Endothelial cell of umbilical vein (primary cell): ENCODE results near the gene FNDC3A. TPM values are rescaled to one million over a fixed set of nuclear protein-coding genes. Genes with fewer than 3 reads are reported as not detected.
"Not testable (repeated sequence)": the region's sequence is repeated elsewhere in the genome, so short reads cannot be mapped to it uniquely, and the experiment has no call there.

Experiments
- BruUV-seq: library from RNA; stranded (reverse); fragments of 400-500 nt; replicated peaks from 2 replicates; lab custom pipeline; 2021; lab: Mats Ljungman, UMichigan
- CTCF ChIA-PET: fragments of 300-600, 350-600 bp; sonication (Branson Sonifier 250); formaldehyde crosslinking; loops from one replicate; lab custom pipeline; 2021; ENCODE audit warnings: antibody characterized with exemption, inconsistent platforms; lab: Charles Lee
- POLR2A ChIA-PET: fragments of 300-600, 350-600 bp; sonication (Branson Sonifier 250); formaldehyde crosslinking; loops from one replicate; lab custom pipeline; 2021; ENCODE audit warnings: antibody characterized with exemption, inconsistent platforms; lab: Charles Lee
- DNase-seq: peaks from one replicate; pipeline ENCODE4 v3.0.0-alpha.2; 2011; ENCODE audit warnings: low read depth, low spot score
- FAIRE-seq: peaks from 2 replicates; lab custom pipeline; 2011; peaks lifted over from hg19 to GRCh38; lab: Jason Lieb, UNC
- H2AFZ ChIP-seq: 2 replicates; pipeline ENCODE4 v1.6.0; 2012; ENCODE audit warnings: low read depth, low read length, control low read depth, inconsistent platforms
- H3K27ac ChIP-seq: 2 replicates; pipeline ENCODE4 v1.5.1; 2011; ENCODE audit warnings: low read depth, mild to moderate bottlenecking, control low read depth, low read length, moderate library complexity; ENCODE audit not compliant: insufficient read depth
- H3K27me3 ChIP-seq, 2 experiments: 2 replicates each; pipeline versions ENCODE4 v1.6.0 to v1.6.1; 2011; ENCODE audit warnings: low read length in 2 of 2, mixed read lengths in 1 of 2; ENCODE audit not compliant: control insufficient read depth in 2 of 2, insufficient read depth in 2 of 2
- H3K36me3 ChIP-seq, 2 experiments: 2 replicates in 1 of 2; 3 replicates in 1 of 2; pipeline ENCODE4 v1.5.1; 2011; ENCODE audit warnings: low read length in 2 of 2, mild to moderate bottlenecking in 1 of 2, moderate library complexity in 1 of 2; ENCODE audit not compliant: control insufficient read depth in 2 of 2, insufficient read depth in 2 of 2; ENCODE audit errors: extremely low read depth in 1 of 2
- H3K4me1 ChIP-seq: 3 replicates; pipeline ENCODE4 v1.5.1; 2011; ENCODE audit warnings: mild to moderate bottlenecking, low read length; ENCODE audit not compliant: control insufficient read depth, insufficient read depth; ENCODE audit errors: extremely low read depth
- H3K4me2 ChIP-seq: 2 replicates; pipeline ENCODE4 v1.6.1; 2011; ENCODE audit warnings: low read length, control low read depth, mixed read lengths; ENCODE audit not compliant: insufficient read depth
- H3K4me3 ChIP-seq, 3 experiments: fragments of 200-600 bp in 1 of 3; sonication (generic), shearing (Covaris generic) in 1 of 3; replicated peaks in 1 of 3; 2 replicates each; pipeline ENCODE4 v1.5.1; 2011 to 2016; ENCODE audit warnings: control low read depth in 3 of 3, low read length in 3 of 3, mild to moderate bottlenecking in 2 of 3, inconsistent platforms in 1 of 3, low read depth in 1 of 3, moderate library complexity in 1 of 3; ENCODE audit not compliant: insufficient read depth in 1 of 3
- H3K79me2 ChIP-seq: 2 replicates; pipeline ENCODE4 v1.6.0; 2012; ENCODE audit warnings: low read length, inconsistent platforms; ENCODE audit not compliant: control insufficient read depth, insufficient read depth
- H3K9ac ChIP-seq: replicated peaks from 2 replicates; pipeline ENCODE3; 2011; ENCODE audit warnings: low read length, control low read depth; ENCODE audit not compliant: insufficient read depth; ENCODE audit errors: extremely low read depth
- H3K9me1 ChIP-seq: replicated peaks from 3 replicates; pipeline ENCODE4 v1.6.0; 2011; ENCODE audit warnings: mild to moderate bottlenecking, low read length; ENCODE audit not compliant: control insufficient read depth, insufficient read depth; ENCODE audit errors: extremely low read depth
- H3K9me3 ChIP-seq: replicated peaks from 2 replicates; pipeline ENCODE4 v1.5.1; 2012; ENCODE audit warnings: low read length, inconsistent platforms; ENCODE audit not compliant: control insufficient read depth, insufficient read depth
- H4K20me1 ChIP-seq: replicated peaks from 2 replicates; pipeline ENCODE3; 2011; ENCODE audit warnings: mild to moderate bottlenecking, low read length; ENCODE audit not compliant: control insufficient read depth, insufficient read depth; ENCODE audit errors: extremely low read depth
- EZH2 ChIP-seq: IDR thresholded peaks from 2 replicates; pipeline ENCODE4 v1.6.1; 2012; ENCODE audit warnings: borderline replicate concordance, low read depth, mild to moderate bottlenecking, moderate library complexity, low read length, inconsistent platforms; ENCODE audit not compliant: severe bottlenecking
- FOS ChIP-seq: IDR thresholded peaks from 2 replicates; pipeline ENCODE4 v1.6.1; 2011; ENCODE audit warnings: mild to moderate bottlenecking, low read length, moderate library complexity, borderline replicate concordance; ENCODE audit not compliant: insufficient read depth
- GATA2 ChIP-seq: IDR thresholded peaks from 2 replicates; pipeline ENCODE4 v1.7.0; 2011; ENCODE audit warnings: low read depth, mild to moderate bottlenecking, moderate library complexity, mixed read lengths, low read length; ENCODE audit not compliant: insufficient read length, insufficient read depth
- JUN ChIP-seq: IDR thresholded peaks from 2 replicates; pipeline ENCODE4 v1.6.1; 2011; ENCODE audit warnings: borderline replicate concordance, low read depth; ENCODE audit not compliant: insufficient read length, insufficient read depth
- MAX ChIP-seq: IDR thresholded peaks from 2 replicates; pipeline ENCODE4 v1.6.1; 2011; ENCODE audit not compliant: insufficient read depth, insufficient read length
- MYC ChIP-seq: IDR thresholded peaks from one replicate; pipeline ENCODE4 v1.6.1; 2011; ENCODE audit warnings: mild to moderate bottlenecking, low read depth, low read length
- POLR2A ChIP-seq: IDR thresholded peaks from 2 replicates; pipeline ENCODE4 v1.6.1; 2012; ENCODE audit warnings: low read depth, mild to moderate bottlenecking, control low read depth, low read length
- POLR2AphosphoS5 ChIP-seq: IDR thresholded peaks from 2 replicates; pipeline ENCODE4 v1.6.1; 2012; ENCODE audit warnings: low read depth, mild to moderate bottlenecking, control low read depth, low read length, moderate library complexity; ENCODE audit not compliant: insufficient read depth
- dilution Hi-C: fragments of 300-500 bp; cut with MboI; formaldehyde crosslinking; loops from one replicate; pipeline ENCODE4 v1.15.0; 2019; ENCODE audit warnings: low sequenced_read_pairs; ENCODE audit not compliant: extremely low pct_ligation_motif_present
- intact Hi-C: fragments of 100-400 bp; cut with micrococcal nuclease; formaldehyde crosslinking; loops from one replicate; pipeline ENCODE4 v1.10.0; 2022
- polyA plus RNA-seq, 4 experiments: library from polyadenylated mRNA; depleted of rRNA in 3 of 4; stranded (reverse) in 3 of 4; unstranded in 1 of 4; fragments of >200 nt; gene quantifications; 2 replicates each; pipeline versions ENCODE4 v1.2.1 to v1.2.3, GENCODE V29; 2011 to 2012; ENCODE audit warnings: missing spikeins in 1 of 4
- total RNA-seq: library from RNA; stranded (reverse); gene quantifications from 2 replicates; pipeline ENCODE4 v1.2.3, GENCODE V29; 2021
- TF ChIP-seq, protein P1 (sequence below), 2 donors: IDR thresholded peaks; 1 replicate in 1 of 2; 2 replicates in 1 of 2; pipeline ENCODE4 v1.5.1; 2011; ENCODE audit warnings: low read length in 2 of 2, mild to moderate bottlenecking in 2 of 2, moderate library complexity in 2 of 2, control low read depth in 1 of 2, inconsistent platforms in 1 of 2, low read depth in 1 of 2; ENCODE audit not compliant: insufficient read depth in 1 of 2; ENCODE audit errors: extremely low read depth in 1 of 2

Gene FNDC3A
- total and polyA plus RNA-seq, 2 donors (not counting 3 experiments of a cell fraction or from before 2014, with no cell fraction given): 26.3 to 50.8 TPM

GRCh38 chr13:49060678-49061387 is 85.1 kb downstream of the FNDC3A start:
- no peaks in the 10 kb centered on the region for H4K20me1 ChIP-seq
- no peak overlapping the region for H3K4me2 ChIP-seq
- POLR2A ChIA-PET: no interaction called here
- intact Hi-C loops: loop anchor here (5.0 kb wide), 1 partner anchor 36 kb away; no protein-coding TSS in a partner anchor
- no peak overlapping the region for H3K9ac ChIP-seq
- H3K4me1 ChIP-seq: peaks cover 22% of the 10 kb centered on the region
- H3K27me3 ChIP-seq: no peaks in the 10 kb centered on the region
- H3K9me3 ChIP-seq: no peaks in the 10 kb centered on the region
- no peaks in the 10 kb centered on the region for H3K9me1 ChIP-seq
- FAIRE-seq: no peak
- dilution Hi-C loops: no loop called here
- H3K36me3 ChIP-seq: no peaks in the 10 kb centered on the region
- DNase-seq: no peak
- BruUV-seq: no TSS peak
- CTCF ChIA-PET: no interaction called here
- H3K27ac ChIP-seq: no peak overlapping the region
- H3K79me2 ChIP-seq: no peaks in the 10 kb centered on the region
- TF ChIP-seq POLR2A: no peak
- no peak for TF ChIP-seq EZH2
- TF ChIP-seq MYC: no peak
- TF ChIP-seq, protein P1, sequence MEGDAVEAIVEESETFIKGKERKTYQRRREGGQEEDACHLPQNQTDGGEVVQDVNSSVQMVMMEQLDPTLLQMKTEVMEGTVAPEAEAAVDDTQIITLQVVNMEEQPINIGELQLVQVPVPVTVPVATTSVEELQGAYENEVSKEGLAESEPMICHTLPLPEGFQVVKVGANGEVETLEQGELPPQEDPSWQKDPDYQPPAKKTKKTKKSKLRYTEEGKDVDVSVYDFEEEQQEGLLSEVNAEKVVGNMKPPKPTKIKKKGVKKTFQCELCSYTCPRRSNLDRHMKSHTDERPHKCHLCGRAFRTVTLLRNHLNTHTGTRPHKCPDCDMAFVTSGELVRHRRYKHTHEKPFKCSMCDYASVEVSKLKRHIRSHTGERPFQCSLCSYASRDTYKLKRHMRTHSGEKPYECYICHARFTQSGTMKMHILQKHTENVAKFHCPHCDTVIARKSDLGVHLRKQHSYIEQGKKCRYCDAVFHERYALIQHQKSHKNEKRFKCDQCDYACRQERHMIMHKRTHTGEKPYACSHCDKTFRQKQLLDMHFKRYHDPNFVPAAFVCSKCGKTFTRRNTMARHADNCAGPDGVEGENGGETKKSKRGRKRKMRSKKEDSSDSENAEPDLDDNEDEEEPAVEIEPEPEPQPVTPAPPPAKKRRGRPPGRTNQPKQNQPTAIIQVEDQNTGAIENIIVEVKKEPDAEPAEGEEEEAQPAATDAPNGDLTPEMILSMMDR (IDR thresholded peaks at IDR 0.05; ENCODE audit: extremely low read depth in 1 of 2, insufficient read depth in 1 of 2, low read depth in 1 of 2, low read length in 2 of 2): no peak
- TF ChIP-seq FOS: no peak
- TF ChIP-seq MAX: no peak
- TF ChIP-seq POLR2AphosphoS5: no peak
- no peak for TF ChIP-seq JUN
- no peak for TF ChIP-seq GATA2
- no peak overlapping the region for H3K4me3 ChIP-seq
- H2AFZ ChIP-seq: no peak overlapping the region

DNA sequence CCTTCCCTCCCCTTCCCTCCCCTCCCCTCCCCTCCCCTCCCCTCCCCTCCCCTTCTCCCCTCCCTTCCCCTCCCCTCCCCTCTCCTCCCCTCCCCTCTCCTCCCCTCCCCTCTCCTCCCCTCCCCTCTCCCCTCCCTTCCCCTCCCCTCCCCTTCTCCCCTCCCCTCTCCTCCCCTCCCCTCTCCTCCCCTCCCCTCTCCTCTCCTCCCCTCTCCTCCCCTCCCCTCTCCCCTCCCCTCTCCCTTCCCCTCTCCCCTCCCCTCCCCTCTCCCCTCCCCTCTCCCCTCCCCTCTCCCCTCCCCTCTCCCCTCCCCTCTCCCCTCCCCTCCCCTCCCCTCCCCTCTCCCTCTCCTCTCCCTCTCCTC is 85.7 kb downstream of the FNDC3A start:
- FAIRE-seq, H3K9me3 ChIP-seq, H3K9me1 ChIP-seq, H2AFZ ChIP-seq, H3K36me3 ChIP-seq, BruUV-seq, DNase-seq, POLR2A ChIA-PET, CTCF ChIA-PET, H3K4me2 ChIP-seq, dilution Hi-C loops, H3K79me2 ChIP-seq, H3K9ac ChIP-seq, H4K20me1 ChIP-seq, H3K4me3 ChIP-seq, H3K27ac ChIP-seq, H3K27me3 ChIP-seq: not testable (repeated sequence)
- intact Hi-C loops: loop anchor here (5.0 kb wide), 1 partner anchor 36 kb away; no protein-coding TSS in a partner anchor
- peaks cover 22% of the 10 kb centered on the region for H3K4me1 ChIP-seq
